Thyroid gland (tissue), 4 donors: ENCODE measurements around the gene STK11IP. TPM values are rescaled to one million over a fixed set of nuclear protein-coding genes. Genes with fewer than 3 reads are reported as not detected.

Experiments used
- DNase-seq, 2 donors: peaks; one replicate each; pipeline ENCODE4 v3.0.0-alpha.2; 2019
- H3K27ac ChIP-seq, 3 donors: fragments of 200-600 bp; sonication (generic); 1 replicate in 2 of 3; 2 replicates in 1 of 3; pipeline ENCODE4 v1.5.1; 2016 to 2019; ENCODE audit warnings: mild to moderate bottlenecking in 1 of 3, moderate library complexity in 1 of 3
- H3K27me3 ChIP-seq: fragments of 200-600 bp; sonication (generic); one replicate; pipeline ENCODE4 v1.5.1; 2019
- H3K36me3 ChIP-seq, 2 donors: fragments of 200-600 bp; sonication (generic); one replicate each; pipeline ENCODE4 v1.5.1; 2016 to 2019
- H3K4me1 ChIP-seq, 2 donors: fragments of 200-600 bp; sonication (generic); one replicate each; pipeline ENCODE4 v1.5.1; 2017 to 2019
- H3K4me3 ChIP-seq, 3 donors: fragments of 200-600 bp; sonication (generic); replicated peaks in 1 of 3; 1 replicate in 2 of 3; 2 replicates in 1 of 3; pipeline ENCODE4 v1.5.1; 2016; ENCODE audit warnings: mild to moderate bottlenecking in 1 of 3
- H3K9me3 ChIP-seq: fragments of 200-600 bp; sonication (generic); one replicate; pipeline ENCODE4 v1.5.1; 2017
- POLR2A ChIP-seq, 2 donors: fragments of 450-650 bp; IDR thresholded peaks; one replicate each; pipeline ENCODE4 v1.6.1; 2017; ENCODE audit warnings: antibody characterized with exemption in 2 of 2, mild to moderate bottlenecking in 2 of 2, moderate library complexity in 1 of 2
- WGBS, 2 donors: methylation state at CpG; one replicate each; pipeline ENCODE4 v1.1.5; 2017; 5-methylcytosine and 5-hydroxymethylcytosine counted together
- intact Hi-C: fragments of 100-400 bp; cut with DNase I; formaldehyde crosslinking; loops from one replicate; pipeline ENCODE4 v1.15.1; 2023
- total RNA-seq, 4 donors: library from RNA; depleted of rRNA; stranded (reverse); fragments of >200 nt; gene quantifications; one replicate each; pipeline ENCODE4 v1.2.3, GENCODE V29; 2016
- TF ChIP-seq, protein P1 (sequence below), 6 experiments: fragments of 200-600 bp in 3 of 6; fragments of 450-650 bp in 3 of 6; sonication (generic) in 3 of 6; IDR thresholded peaks; one replicate each; pipeline ENCODE4 v1.5.1; 2016 to 2019; ENCODE audit warnings: antibody characterized with exemption in 6 of 6, mild to moderate bottlenecking in 2 of 6, inconsistent platforms in 1 of 6, moderate library complexity in 1 of 6

STK11IP gene
- total RNA-seq, 4 donors from 2014 or later = 14.6 to 25.0 (median 19.7) TPM

DNA sequence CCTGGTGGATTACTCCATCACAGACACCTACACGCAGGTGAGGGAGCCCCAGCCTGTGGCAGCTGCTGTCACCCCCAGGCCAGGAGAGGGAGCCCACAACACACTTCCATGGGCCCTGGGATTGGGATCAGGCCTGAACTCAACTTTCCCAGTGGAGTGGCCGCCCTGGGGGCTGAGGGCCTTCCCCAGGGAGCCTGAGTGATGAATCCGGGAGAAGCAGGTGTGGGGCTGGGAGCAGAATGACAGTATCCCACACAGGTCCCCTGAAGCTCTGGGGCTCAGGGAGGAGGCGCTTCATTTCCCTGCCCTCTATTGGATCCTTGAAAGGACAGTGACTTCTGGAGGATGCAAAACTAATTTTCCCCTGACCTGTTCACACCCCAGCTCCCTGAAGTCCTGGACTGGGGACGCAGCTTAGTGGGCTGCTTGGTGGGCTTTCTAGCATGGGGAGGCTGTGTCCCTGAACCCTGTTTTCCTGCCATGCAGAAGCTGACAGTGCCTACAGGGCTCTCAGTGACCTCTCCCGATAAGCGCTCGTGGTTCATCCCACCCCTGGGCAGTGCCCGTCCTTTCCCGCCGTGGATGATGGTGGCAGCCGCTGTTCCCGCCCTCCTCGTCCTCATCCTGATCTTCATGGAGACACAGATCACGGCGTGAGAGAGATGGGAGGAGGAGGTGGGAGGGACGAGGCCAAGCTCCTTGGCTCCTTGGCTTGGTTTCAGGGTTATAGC is 40.7 kb downstream of the STK11IP start:
- Histone ChIP-seq H3K36me3 (no peaks in the 10 kb centered on the region), H3K4me3 (no peak overlapping the region), H3K4me1 (peaks cover 0 to 8% of the 10 kb centered on the region in 2 donors), H3K27me3 (no peaks in the 10 kb centered on the region), H3K9me3 (no peaks in the 10 kb centered on the region), H3K27ac (no peak overlapping the region)
- no peak for DNase-seq
- TF ChIP-seq, protein P1, sequence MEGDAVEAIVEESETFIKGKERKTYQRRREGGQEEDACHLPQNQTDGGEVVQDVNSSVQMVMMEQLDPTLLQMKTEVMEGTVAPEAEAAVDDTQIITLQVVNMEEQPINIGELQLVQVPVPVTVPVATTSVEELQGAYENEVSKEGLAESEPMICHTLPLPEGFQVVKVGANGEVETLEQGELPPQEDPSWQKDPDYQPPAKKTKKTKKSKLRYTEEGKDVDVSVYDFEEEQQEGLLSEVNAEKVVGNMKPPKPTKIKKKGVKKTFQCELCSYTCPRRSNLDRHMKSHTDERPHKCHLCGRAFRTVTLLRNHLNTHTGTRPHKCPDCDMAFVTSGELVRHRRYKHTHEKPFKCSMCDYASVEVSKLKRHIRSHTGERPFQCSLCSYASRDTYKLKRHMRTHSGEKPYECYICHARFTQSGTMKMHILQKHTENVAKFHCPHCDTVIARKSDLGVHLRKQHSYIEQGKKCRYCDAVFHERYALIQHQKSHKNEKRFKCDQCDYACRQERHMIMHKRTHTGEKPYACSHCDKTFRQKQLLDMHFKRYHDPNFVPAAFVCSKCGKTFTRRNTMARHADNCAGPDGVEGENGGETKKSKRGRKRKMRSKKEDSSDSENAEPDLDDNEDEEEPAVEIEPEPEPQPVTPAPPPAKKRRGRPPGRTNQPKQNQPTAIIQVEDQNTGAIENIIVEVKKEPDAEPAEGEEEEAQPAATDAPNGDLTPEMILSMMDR (IDR thresholded peaks at IDR 0.05) = no peak
- no peak for TF ChIP-seq POLR2A (IDR thresholded peaks at IDR 0.05)
- intact Hi-C loops = loop anchor here (10.0 kb wide), 1 partner anchor 234 kb away; no protein-coding TSS in a partner anchor
- 90 to 94% methylated on average over 13 to 15 of the region's 17 CpGs for WGBS, 2 donors

DNA sequence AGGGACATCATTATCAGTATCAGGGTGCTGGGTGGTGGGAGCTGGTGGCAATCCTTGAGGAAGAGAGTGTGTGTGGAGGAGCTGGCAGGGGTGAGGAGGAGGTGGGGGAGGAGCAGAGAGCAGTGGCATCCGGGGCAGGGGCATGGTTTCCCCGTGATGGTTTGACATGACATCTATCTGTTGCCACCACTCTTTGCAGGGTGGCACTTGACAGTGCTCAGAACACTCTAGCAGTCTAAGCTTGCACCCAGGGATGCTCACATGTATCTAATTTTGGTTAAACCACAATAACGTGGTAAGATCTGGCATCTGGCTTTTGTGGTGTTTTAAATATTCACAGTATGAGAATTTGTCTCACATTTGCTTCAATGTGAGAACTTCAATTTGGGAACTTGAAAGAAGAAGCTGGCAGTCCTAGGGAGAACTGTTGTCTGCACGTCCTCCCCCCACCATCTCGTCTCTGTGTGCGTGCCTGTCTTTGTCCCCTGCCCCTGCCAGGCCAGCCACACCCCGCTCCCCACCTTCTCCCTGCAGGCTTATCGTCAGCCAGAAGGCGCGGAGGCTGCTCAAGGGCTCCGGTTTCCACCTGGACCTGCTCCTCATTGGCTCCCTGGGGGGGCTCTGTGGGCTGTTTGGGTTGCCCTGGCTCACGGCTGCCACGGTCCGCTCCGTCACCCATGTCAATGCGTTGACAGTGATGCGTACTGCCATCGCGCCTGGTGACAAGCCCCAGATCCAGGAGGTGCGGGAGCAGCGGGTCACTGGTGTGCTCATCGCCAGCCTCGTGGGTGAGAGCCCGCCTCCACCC is 41.5 kb downstream of the STK11IP start:
- peaks cover 0 to 8% of the 10 kb centered on the region in 2 donors for H3K4me1 ChIP-seq
- no peaks in the 10 kb centered on the region for H3K9me3 ChIP-seq
- intact Hi-C loops = loop anchor here (10.0 kb wide), 1 partner anchor 234 kb away; no protein-coding TSS in a partner anchor
- H3K36me3 ChIP-seq = no peaks in the 10 kb centered on the region
- no peak overlapping the region for H3K27ac ChIP-seq
- WGBS, 2 donors = 85 to 87% methylated on average over 23 to 24 of the region's 24 CpGs
- TF ChIP-seq POLR2A (IDR thresholded peaks at IDR 0.05) = no peak
- TF ChIP-seq, protein P1 (IDR thresholded peaks at IDR 0.05) = no peak
- no peak overlapping the region for H3K4me3 ChIP-seq
- DNase-seq = no peak
- no peaks in the 10 kb centered on the region for H3K27me3 ChIP-seq

DNA sequence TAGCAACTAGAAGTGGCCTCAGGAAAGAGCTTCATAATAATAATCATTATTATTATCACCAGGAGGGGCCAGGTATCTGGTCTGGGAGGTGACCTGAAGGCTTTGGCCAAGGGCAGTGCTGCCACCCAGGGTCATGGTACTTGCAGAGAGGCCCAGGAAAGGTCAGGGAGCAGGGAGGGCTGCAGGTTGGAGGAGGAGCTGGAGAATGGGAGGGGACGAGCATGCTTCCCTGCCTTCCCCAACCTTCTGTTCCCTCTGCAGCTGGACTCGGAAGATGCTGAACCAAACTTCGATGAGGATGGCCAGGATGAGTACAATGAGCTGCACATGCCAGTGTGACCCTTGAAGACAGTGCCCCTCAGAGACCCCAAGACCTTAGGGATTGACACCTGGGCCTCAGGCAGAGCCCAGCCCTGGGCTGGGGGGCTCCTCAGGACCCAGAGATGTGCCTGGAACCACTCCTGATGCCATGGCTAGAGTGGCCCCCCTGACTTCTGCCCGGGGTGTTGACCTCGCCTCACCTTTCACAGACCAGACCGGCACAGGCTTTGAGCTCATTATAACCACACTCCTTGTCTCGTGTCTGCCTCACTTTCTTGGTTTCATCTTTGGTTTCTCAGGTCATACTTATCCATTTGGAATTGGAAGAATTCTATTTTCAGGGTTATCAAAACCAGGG is 43.9 kb downstream of the STK11IP start:
- no peak for DNase-seq
- Histone ChIP-seq H3K27me3 (no peaks in the 10 kb centered on the region), H3K36me3 (no peaks in the 10 kb centered on the region), H3K4me3 (no peak overlapping the region), H3K27ac (no peak overlapping the region), H3K9me3 (no peaks in the 10 kb centered on the region), H3K4me1 (peaks cover 0 to 18% of the 10 kb centered on the region in 2 donors)
- intact Hi-C loops = loop anchor here (2.0 kb wide), 1 partner anchor 101 kb away; no protein-coding TSS in a partner anchor
- TF ChIP-seq, protein P1 (IDR thresholded peaks at IDR 0.05) = no peak
- no peak for TF ChIP-seq POLR2A (IDR thresholded peaks at IDR 0.05)
- 77 to 78% methylated on average over 7 of the region's 7 CpGs for WGBS, 2 donors

DNA sequence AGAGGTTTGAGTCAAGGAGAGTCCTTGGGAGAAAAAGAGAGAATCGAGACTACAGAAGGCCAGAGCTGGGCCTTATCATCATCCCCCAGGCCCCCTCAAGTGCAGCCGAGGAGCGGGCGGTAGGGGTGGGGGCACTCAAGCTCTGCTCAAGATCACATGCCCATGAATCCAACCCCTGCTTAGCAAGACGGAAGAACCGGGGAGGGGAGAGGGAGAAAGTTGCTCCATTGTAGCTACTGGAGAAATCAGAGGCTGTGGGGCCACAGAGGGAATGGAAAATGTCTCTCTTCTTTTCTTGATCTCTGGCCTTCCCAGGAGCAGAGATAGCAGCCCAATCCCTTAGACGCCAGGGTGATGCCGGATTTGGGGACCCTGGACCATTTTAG is 44.4 kb downstream of the STK11IP start:
- H3K9me3 ChIP-seq = no peaks in the 10 kb centered on the region
- 44 to 57% methylated on average over 8 of the region's 8 CpGs for WGBS, 2 donors
- intact Hi-C loops = loop anchor here (2.0 kb wide), 1 partner anchor 101 kb away; no protein-coding TSS in a partner anchor
- TF ChIP-seq, protein P1 (IDR thresholded peaks at IDR 0.05) = no peak
- no peak for TF ChIP-seq POLR2A (IDR thresholded peaks at IDR 0.05)
- H3K4me1 ChIP-seq = peaks cover 0 to 18% of the 10 kb centered on the region in 2 donors
- no peaks in the 10 kb centered on the region for H3K36me3 ChIP-seq
- no peak overlapping the region for H3K27ac ChIP-seq
- no peak overlapping the region for H3K4me3 ChIP-seq
- DNase-seq = no peak
- H3K27me3 ChIP-seq = no peaks in the 10 kb centered on the region
